GM12878 (cell line): ENCODE measurements around the gene KRTAP1-1. TPM values are rescaled to one million over a fixed set of nuclear protein-coding genes. Genes with fewer than 3 reads are reported as not detected.

Experiments used
- ATAC-seq: fragments of 200-7000 bp; cut with Tn5 transposase; 3 replicates; pipeline ENCODE4 v1.9.1; 2020; ENCODE audit warnings: mild to moderate bottlenecking, moderate library complexity
- BruUV-seq: library from RNA; stranded (reverse); fragments of 400-500 nt; replicated peaks from 2 replicates; lab custom pipeline; 2021; lab: Mats Ljungman, UMichigan
- CTCF ChIA-PET: fragments of 300-600 bp; sonication (Branson Sonifier 250); formaldehyde crosslinking; extraction: SDS; loops from one replicate; lab custom pipeline; 2021; ENCODE audit warnings: inconsistent platforms; lab: Yijun Ruan, JAX
- POLR2A ChIA-PET: fragments of 350-600 bp; formaldehyde crosslinking; extraction: SDS; loops from one replicate; lab custom pipeline; 2021; ENCODE audit warnings: inconsistent platforms; lab: Charles Lee
- RAD21 ChIA-PET: fragments of 300-600 bp; sonication (Branson Sonifier 250); formaldehyde crosslinking; loops from one replicate; lab custom pipeline; 2023; ENCODE audit warnings: antibody characterized with exemption; ENCODE audit not compliant: unreplicated experiment; lab: Charles Lee
- SMC1A ChIA-PET: fragments of 300-600 bp; sonication (Branson Sonifier 250); formaldehyde crosslinking; loops from one replicate; lab custom pipeline; 2023; ENCODE audit not compliant: unreplicated experiment, uncharacterized antibody; lab: Charles Lee
- DNase-seq: peaks from one replicate; pipeline ENCODE4 v3.0.0-alpha.2; 2011; ENCODE audit warnings: low read depth, low spot score
- FAIRE-seq: peaks from 3 replicates; lab custom pipeline; 2011; peaks lifted over from hg19 to GRCh38; lab: Jason Lieb, UNC
- H2AFZ ChIP-seq: 2 replicates; pipeline ENCODE4 v1.6.0; 2011; ENCODE audit warnings: low read depth, low read length, control low read depth; ENCODE audit not compliant: control insufficient read depth
- H3K27ac ChIP-seq: 2 replicates; pipeline ENCODE4 v1.5.1; 2011; ENCODE audit warnings: control low read depth; ENCODE audit not compliant: control insufficient read depth, insufficient read depth
- H3K27me3 ChIP-seq, 2 experiments: replicated peaks in 1 of 2; 2 replicates each; pipeline versions ENCODE4 v1.6.0 to v1.6.1; 2011; ENCODE audit warnings: low read length in 1 of 2; ENCODE audit not compliant: control insufficient read depth in 2 of 2, insufficient read depth in 2 of 2
- H3K36me3 ChIP-seq, 2 experiments: 2 replicates each; pipeline ENCODE4 v1.5.1; 2011; ENCODE audit warnings: low read length in 1 of 2; ENCODE audit not compliant: control insufficient read depth in 2 of 2, insufficient read depth in 2 of 2
- H3K4me1 ChIP-seq: 2 replicates; pipeline ENCODE4 v1.6.1; 2011; ENCODE audit warnings: mild to moderate bottlenecking, low read length, moderate library complexity, mixed read lengths; ENCODE audit not compliant: control insufficient read depth, insufficient read depth
- H3K4me2 ChIP-seq: 2 replicates; pipeline ENCODE4 v1.6.0; 2011; ENCODE audit warnings: control low read depth; ENCODE audit not compliant: control insufficient read depth, insufficient read depth
- H3K4me3 ChIP-seq: fragments of 200-600 bp; sonication (generic); 2 replicates; pipeline ENCODE4 v1.5.1; 2016
- H3K79me2 ChIP-seq: 2 replicates; pipeline ENCODE4 v1.6.0; 2011; ENCODE audit warnings: low read length; ENCODE audit not compliant: control insufficient read depth, insufficient read depth
- H3K9ac ChIP-seq: 2 replicates; pipeline ENCODE4 v1.8.0; 2011; ENCODE audit warnings: low read length, control low read depth, mixed read lengths; ENCODE audit not compliant: control insufficient read depth, insufficient read depth
- H3K9me3 ChIP-seq: replicated peaks from 3 replicates; pipeline ENCODE4 v1.5.1; 2011; ENCODE audit warnings: mild to moderate bottlenecking, low read length; ENCODE audit not compliant: control insufficient read depth, insufficient read depth
- H4K20me1 ChIP-seq: 2 replicates; pipeline ENCODE4 v1.6.0; 2011; ENCODE audit not compliant: control insufficient read depth, insufficient read depth
- ASH2L ChIP-seq: fragments of 300-600, 200-600 bp; sonication (generic); IDR thresholded peaks from 2 replicates; pipeline ENCODE4 v1.6.1; 2017; ENCODE audit warnings: low read depth, mild to moderate bottlenecking, borderline replicate concordance
- BHLHE40 ChIP-seq, 2 experiments: fragments of 450-650 bp in 1 of 2; IDR thresholded peaks; 2 replicates each; pipeline ENCODE4 v1.6.1; 2011 to 2017; ENCODE audit warnings: low read depth in 2 of 2, borderline replicate concordance in 1 of 2, improper control_type of control experiment in 1 of 2, low read length in 1 of 2, mild to moderate bottlenecking in 1 of 2
- CHD1 ChIP-seq: IDR thresholded peaks from 2 replicates; pipeline ENCODE4 v1.6.1; 2012; ENCODE audit warnings: low read depth, low read length, improper control_type of control experiment
- CREB1 ChIP-seq: IDR thresholded peaks from 2 replicates; pipeline ENCODE4 v1.6.1; 2012; ENCODE audit warnings: low read depth, mild to moderate bottlenecking, inconsistent platforms
- GABPA ChIP-seq: IDR thresholded peaks from 2 replicates; pipeline ENCODE4 v1.6.1; 2014; ENCODE audit warnings: antibody characterized with exemption, low read depth, mild to moderate bottlenecking, inconsistent platforms
- IKZF2 ChIP-seq, 2 experiments: fragments of 450-650 bp; IDR thresholded peaks; 2 replicates each; pipeline ENCODE4 v1.6.1; 2017; ENCODE audit warnings: mild to moderate bottlenecking in 2 of 2, moderate library complexity in 2 of 2
- KAT2A ChIP-seq: conservative IDR thresholded peaks from 2 replicates; pipeline ENCODE4 v1.6.1; 2011; ENCODE audit warnings: low read depth, low read length; ENCODE audit not compliant: control insufficient read depth
- RAD21 ChIP-seq: IDR thresholded peaks from 2 replicates; pipeline ENCODE4 v1.6.1; 2011; ENCODE audit warnings: mild to moderate bottlenecking, low read depth, low read length, moderate library complexity; ENCODE audit not compliant: insufficient read depth
- RAD51 ChIP-seq: fragments of 450-650 bp; IDR thresholded peaks from 2 replicates; pipeline ENCODE4 v1.6.1; 2016; ENCODE audit warnings: moderate library complexity, mild to moderate bottlenecking, inconsistent platforms
- RUNX3 ChIP-seq: IDR thresholded peaks from 2 replicates; pipeline ENCODE4 v1.6.1; 2012; ENCODE audit warnings: low read length, inconsistent platforms
- SPI1 ChIP-seq: IDR thresholded peaks from 2 replicates; pipeline ENCODE4 v1.6.1; 2011; ENCODE audit warnings: low read depth, mild to moderate bottlenecking, low read length, moderate library complexity, borderline replicate concordance; ENCODE audit not compliant: insufficient read depth
- SRF ChIP-seq, 2 experiments: IDR thresholded peaks; 2 replicates each; pipeline ENCODE4 v1.6.1; 2011; ENCODE audit warnings: low read depth in 2 of 2, low read length in 2 of 2, mild to moderate bottlenecking in 1 of 2, moderate library complexity in 1 of 2
- TBL1XR1 ChIP-seq: IDR thresholded peaks from 2 replicates; pipeline ENCODE4 v1.6.1; 2012; ENCODE audit warnings: low read depth, low read length, improper control_type of control experiment
- ZNF24 ChIP-seq: fragments of 450-650 bp; IDR thresholded peaks from 2 replicates; pipeline ENCODE4 v1.6.1; 2017; ENCODE audit warnings: antibody characterized with exemption, mild to moderate bottlenecking
- WGBS: methylation state at CpG from one replicate; pipeline ENCODE4 v1.1.6; 2016; ENCODE audit warnings: low lambda C conversion rate; ENCODE audit not compliant: insufficient replicate concordance, insufficient coverage; ENCODE audit errors: missing lambda C conversion rate; 5-methylcytosine and 5-hydroxymethylcytosine counted together
- in situ Hi-C: fragments of 300-500 bp; cut with MboI; formaldehyde crosslinking; loops from 9 replicates; pipeline ENCODE4 v1.14.3; 2018; ENCODE audit warnings: mixed read lengths
- intact Hi-C: fragments of 100-400 bp; cut with micrococcal nuclease; formaldehyde crosslinking; loops from one replicate; pipeline ENCODE4 v1.14.2; 2022; ENCODE audit not compliant: unreplicated experiment
- polyA plus RNA-seq, 11 experiments: library from polyadenylated mRNA; depleted of rRNA in 4 of 11; unstranded in 6 of 11; stranded (reverse) in 5 of 11; fragments of >200 nt; fragmentation: Nextera tagmentation in 4 of 11; fragmentation: Illumina TruSeq in 1 of 11; extraction: Ambion mirVana in 4 of 11; extraction: Trizol in 1 of 11; gene quantifications; 1 replicate in 1 of 11; 2 replicates in 10 of 11; pipeline versions ENCODE4 v1.2.1 to v1.2.3, GENCODE V29; 2011 to 2016; ENCODE audit warnings: inconsistent platforms in 2 of 11, missing spikeins in 2 of 11, low read depth in 1 of 11
- total RNA-seq, 4 experiments: library from RNA; depleted of rRNA in 3 of 4; stranded (reverse); fragments of >200 nt in 3 of 4; fragmentation: Illumina TruSeq in 1 of 4; extraction: Trizol in 1 of 4; gene quantifications; 2 replicates each; pipeline versions ENCODE4 v1.2.1 to v1.2.3, GENCODE V29; 2013 to 2021
- TF ChIP-seq, protein P1 (sequence below): fragments of 150-350 bp; IDR thresholded peaks from 2 replicates; pipeline ENCODE4 v1.6.1; 2016; ENCODE audit warnings: low read depth, low read length

The KRTAP1-1 gene
- total and polyA plus RNA-seq, 10 of the 15 experiments (the other 5 are each of a cell fraction or from before 2014, with no cell fraction given): not detected

DNA sequence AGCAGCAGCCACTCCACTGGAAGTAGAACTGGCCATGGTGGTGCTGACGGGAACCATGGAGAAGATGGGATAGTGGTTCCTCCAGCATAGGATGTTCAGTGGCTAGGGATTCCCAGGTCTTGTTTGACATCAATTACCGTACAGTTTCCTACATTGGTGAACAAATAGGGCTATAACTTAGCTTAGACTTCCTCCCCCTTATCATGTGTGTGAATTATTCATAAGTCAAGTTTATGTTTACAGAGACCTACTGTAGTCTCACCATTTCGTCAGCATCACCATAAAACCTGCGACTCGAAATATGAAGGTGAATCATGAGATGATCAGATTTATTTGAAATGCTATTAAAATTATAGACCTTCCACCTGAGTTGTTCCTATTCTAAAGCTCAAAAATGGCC is 17.5 kb upstream of the KRTAP1-1 start:
- H3K4me3 ChIP-seq: no peak overlapping the region
- CTCF ChIA-PET: no interaction called here
- no peak overlapping the region for H3K27ac ChIP-seq
- POLR2A ChIA-PET: no interaction called here
- intact Hi-C loops (no loop called here), in situ Hi-C loops (no loop called here)
- no peaks in the 10 kb centered on the region for H3K9me3 ChIP-seq
- no peak for DNase-seq
- H3K36me3 ChIP-seq: no peaks in the 10 kb centered on the region
- SMC1A ChIA-PET: interaction anchor here (0.6 kb wide), 1 partner anchor 386 kb away, joined by 3 read pairs; no protein-coding TSS in a partner anchor
- RAD21 ChIA-PET: no interaction called here
- no peak for FAIRE-seq
- H3K27me3 ChIP-seq: no peaks in the 10 kb centered on the region
- no peak overlapping the region for H2AFZ ChIP-seq
- H4K20me1 ChIP-seq: no peaks in the 10 kb centered on the region
- H3K9ac ChIP-seq: no peak overlapping the region
- ATAC-seq: no peak
- 17% methylated on average over 5 of the region's 5 CpGs for WGBS
- H3K4me2 ChIP-seq: no peak overlapping the region
- TF ChIP-seq RAD51: no peak
- no peak for TF ChIP-seq SPI1
- no peak for TF ChIP-seq KAT2A
- H3K79me2 ChIP-seq: no peaks in the 10 kb centered on the region
- BruUV-seq: no TSS peak
- no peaks in the 10 kb centered on the region for H3K4me1 ChIP-seq

DNA sequence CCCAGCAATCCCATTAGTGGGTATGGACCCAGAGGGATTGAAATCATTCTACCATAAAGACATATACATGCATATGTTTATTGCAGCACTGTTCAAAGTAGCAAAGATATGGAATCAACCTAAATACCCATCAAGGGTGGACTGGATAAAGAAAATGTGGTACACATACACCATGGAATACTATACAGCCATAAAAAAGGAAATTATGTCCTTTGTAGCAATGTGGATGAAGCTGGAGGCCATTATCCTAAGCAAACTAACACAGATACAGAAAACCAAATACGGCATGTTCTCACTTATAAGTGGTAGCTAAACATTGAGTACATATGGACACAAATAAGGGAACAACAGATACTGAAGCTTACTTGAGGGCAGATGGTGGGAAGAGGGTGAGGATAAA is 16.3 kb upstream of the KRTAP1-1 start:
- BruUV-seq: no TSS peak
- no peaks in the 10 kb centered on the region for H3K36me3 ChIP-seq
- 43% methylated on average over 1 of the region's 1 CpG for WGBS
- H2AFZ ChIP-seq: no peak overlapping the region
- CTCF ChIA-PET: no interaction called here
- H3K4me3 ChIP-seq: no peak overlapping the region
- H3K9ac ChIP-seq: no peak overlapping the region
- RAD21 ChIA-PET: no interaction called here
- no peak overlapping the region for H3K4me2 ChIP-seq
- TF ChIP-seq GABPA: no peak
- TF ChIP-seq TBL1XR1: no peak
- TF ChIP-seq RAD21: no peak
- TF ChIP-seq RUNX3: no peak
- TF ChIP-seq CREB1: no peak
- TF ChIP-seq, protein P1, sequence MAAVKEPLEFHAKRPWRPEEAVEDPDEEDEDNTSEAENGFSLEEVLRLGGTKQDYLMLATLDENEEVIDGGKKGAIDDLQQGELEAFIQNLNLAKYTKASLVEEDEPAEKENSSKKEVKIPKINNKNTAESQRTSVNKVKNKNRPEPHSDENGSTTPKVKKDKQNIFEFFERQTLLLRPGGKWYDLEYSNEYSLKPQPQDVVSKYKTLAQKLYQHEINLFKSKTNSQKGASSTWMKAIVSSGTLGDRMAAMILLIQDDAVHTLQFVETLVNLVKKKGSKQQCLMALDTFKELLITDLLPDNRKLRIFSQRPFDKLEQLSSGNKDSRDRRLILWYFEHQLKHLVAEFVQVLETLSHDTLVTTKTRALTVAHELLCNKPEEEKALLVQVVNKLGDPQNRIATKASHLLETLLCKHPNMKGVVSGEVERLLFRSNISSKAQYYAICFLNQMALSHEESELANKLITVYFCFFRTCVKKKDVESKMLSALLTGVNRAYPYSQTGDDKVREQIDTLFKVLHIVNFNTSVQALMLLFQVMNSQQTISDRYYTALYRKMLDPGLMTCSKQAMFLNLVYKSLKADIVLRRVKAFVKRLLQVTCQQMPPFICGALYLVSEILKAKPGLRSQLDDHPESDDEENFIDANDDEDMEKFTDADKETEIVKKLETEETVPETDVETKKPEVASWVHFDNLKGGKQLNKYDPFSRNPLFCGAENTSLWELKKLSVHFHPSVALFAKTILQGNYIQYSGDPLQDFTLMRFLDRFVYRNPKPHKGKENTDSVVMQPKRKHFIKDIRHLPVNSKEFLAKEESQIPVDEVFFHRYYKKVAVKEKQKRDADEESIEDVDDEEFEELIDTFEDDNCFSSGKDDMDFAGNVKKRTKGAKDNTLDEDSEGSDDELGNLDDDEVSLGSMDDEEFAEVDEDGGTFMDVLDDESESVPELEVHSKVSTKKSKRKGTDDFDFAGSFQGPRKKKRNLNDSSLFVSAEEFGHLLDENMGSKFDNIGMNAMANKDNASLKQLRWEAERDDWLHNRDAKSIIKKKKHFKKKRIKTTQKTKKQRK: no peak
- no peak for TF ChIP-seq BHLHE40 (IDR thresholded peaks at IDR 0.05; ENCODE audit: borderline replicate concordance in 1 of 2, low read depth in 2 of 2, low read length in 1 of 2)
- no peak for TF ChIP-seq IKZF2 (IDR thresholded peaks at IDR 0.05)
- TF ChIP-seq SRF (IDR thresholded peaks at IDR 0.05; ENCODE audit: low read depth in 2 of 2, low read length in 2 of 2): no peak
- no peak for TF ChIP-seq ASH2L
- TF ChIP-seq CHD1: no peak
- TF ChIP-seq ZNF24: no peak
- H4K20me1 ChIP-seq: no peaks in the 10 kb centered on the region
- no peaks in the 10 kb centered on the region for H3K9me3 ChIP-seq
- DNase-seq (no peak), ATAC-seq (no peak), FAIRE-seq (no peak)
- SMC1A ChIA-PET: no interaction called here
- POLR2A ChIA-PET: no interaction called here
- H3K79me2 ChIP-seq: no peaks in the 10 kb centered on the region
- in situ Hi-C loops (no loop called here), intact Hi-C loops (no loop called here)
- no peak overlapping the region for H3K27ac ChIP-seq
- no peaks in the 10 kb centered on the region for H3K27me3 ChIP-seq
- H3K4me1 ChIP-seq: no peaks in the 10 kb centered on the region
